SK-N-DZ (cell line): ENCODE results near the gene GNB2. TPM values are rescaled to one million over a fixed set of nuclear protein-coding genes. Genes with fewer than 3 reads are reported as not detected.

Experiments used
- DNase-seq: peaks from one replicate; pipeline ENCODE4 v3.0.0-alpha.2; 2015; ENCODE audit warnings: low spot score
- polyA plus RNA-seq, 2 experiments: library from polyadenylated mRNA; depleted of rRNA; stranded (reverse); fragments of >200 nt; gene quantifications; 2 replicates each; pipeline ENCODE4 v1.2.3, GENCODE V29; 2014

The GNB2 gene
- 177 and 226 TPM in 2 replicates for polyA plus RNA-seq (2014; cell fraction: cytosol; rRNA removed)
- polyA plus RNA-seq (2014; cell fraction: nucleus; rRNA removed), result 143 and 155 TPM in 2 replicates

GRCh38 chr7:100673302-100673941, at the start of gene GNB2:
Gene GNB2 (plus strand): TSS chr7:100673740. CDS start chr7:100676266, 2,526 bp downstream.
- peak; percentile 99 for DNase-seq

- DNase-seq, result no peak
These were observed 49.4 kb upstream of the GNB2 start for GRCh38 chr7:100623951-100624824.

- DNase-seq, result no peak
These were observed 47.5 kb upstream of the GNB2 start for GRCh38 chr7:100626055-100626454.

- DNase-seq, result peak; percentile 88
These were observed 46.9 kb upstream of the GNB2 start for GRCh38 chr7:100626530-100627237.

GRCh38 chr7:100627238-100627549, 46.3 kb upstream of the GNB2 start:
- no peak for DNase-seq

GRCh38 chr7:100629117-100629716, 44.3 kb upstream of the GNB2 start:
- peak; percentile 50 for DNase-seq

- no peak for DNase-seq
These were observed 43.5 kb upstream of the GNB2 start for GRCh38 chr7:100630066-100630465.

GRCh38 chr7:100632951-100633717, 40.4 kb upstream of the GNB2 start:
- peak; percentile 55 for DNase-seq

GRCh38 chr7:100639995-100640516, 33.5 kb upstream of the GNB2 start:
- DNase-seq, result no peak

- no peak for DNase-seq
These were observed 32.8 kb upstream of the GNB2 start for GRCh38 chr7:100640517-100641440.

GRCh38 chr7:100641463-100641859, 32.1 kb upstream of the GNB2 start, which contains the start of gene TFR2:
Gene TFR2 (minus strand): TSS chr7:100641552. CDS start chr7:100641509, 43 bp downstream.
- DNase-seq, result no peak

GRCh38 chr7:100641860-100642533, 31.5 kb upstream of the GNB2 start:
- DNase-seq, result no peak

- DNase-seq, result no peak
These were observed 31.0 kb upstream of the GNB2 start for GRCh38 chr7:100642534-100642907.

- no peak for DNase-seq
These were observed 23.5 kb upstream of the GNB2 start for GRCh38 chr7:100649826-100650565.

- no peak for DNase-seq
These were observed 18.4 kb upstream of the GNB2 start for GRCh38 chr7:100654908-100655831.

GRCh38 chr7:100655908-100656674, 17.4 kb upstream of the GNB2 start, which contains the start of gene ACTL6B:
Gene ACTL6B (minus strand): TSS chr7:100656448. CDS start chr7:100656354, 94 bp downstream.
- peak; percentile 83 for DNase-seq
